HG03442 (cell line): ENCODE data around the gene TPO.
"Not testable (repeated sequence)": the region's sequence is repeated elsewhere in the genome, so short reads cannot be mapped to it uniquely, and the experiment has no call there.

Source experiments
- ATAC-seq: cut with Tn5 transposase; IDR thresholded peaks from one replicate; pipeline ENCODE4 v1.9.1; 2021; ENCODE audit warnings: mild to moderate bottlenecking, moderate library complexity; ENCODE audit not compliant: unreplicated experiment

The TPO gene

GRCh38 chr2:1498176-1498575 lies 84.9 kb downstream of the TPO start:
- ATAC-seq: no peak

- ATAC-seq: no peak
These were observed 86.0 kb downstream of the TPO start for GRCh38 chr2:1499033-1499795.

- no peak for ATAC-seq
These were observed 88.0 kb downstream of the TPO start for GRCh38 chr2:1501038-1501851.

- ATAC-seq: no peak
These were observed 88.7 kb downstream of the TPO start for GRCh38 chr2:1501991-1502390.

- ATAC-seq: no peak
These were observed 89.6 kb downstream of the TPO start for GRCh38 chr2:1502891-1503304.

- ATAC-seq: no peak
These were observed 90.4 kb downstream of the TPO start for GRCh38 chr2:1503471-1504310.

- no peak for ATAC-seq
These were observed 91.1 kb downstream of the TPO start for GRCh38 chr2:1504311-1504750.

GRCh38 chr2:1505031-1505441 lies 91.8 kb downstream of the TPO start:
- no peak for ATAC-seq

GRCh38 chr2:1509271-1510065 lies 96.2 kb downstream of the TPO start:
- no peak for ATAC-seq

- no peak for ATAC-seq
These were observed 96.9 kb downstream of the TPO start for GRCh38 chr2:1510176-1510575.

GRCh38 chr2:1511455-1511854 lies 98.2 kb downstream of the TPO start:
- no peak for ATAC-seq

GRCh38 chr2:1512321-1513289 lies 99.3 kb downstream of the TPO start:
- no peak for ATAC-seq

GRCh38 chr2:1514391-1515072 lies 101.3 kb downstream of the TPO start:
- ATAC-seq: no peak

- ATAC-seq: no peak
These were observed 101.8 kb downstream of the TPO start for GRCh38 chr2:1515073-1515430.

- no peak for ATAC-seq
These were observed 102.9 kb downstream of the TPO start for GRCh38 chr2:1515986-1516797.

GRCh38 chr2:1516798-1517060 lies 103.5 kb downstream of the TPO start:
- no peak for ATAC-seq

GRCh38 chr2:1517291-1517690 lies 104.0 kb downstream of the TPO start:
- not testable (repeated sequence) for ATAC-seq

GRCh38 chr2:1517786-1518185 lies 104.5 kb downstream of the TPO start:
- no peak for ATAC-seq
